A172 (cell line): Measurements from ENCODE around the gene TRIM44. TPM values are rescaled to one million over a fixed set of nuclear protein-coding genes. Genes with fewer than 3 reads are reported as not detected.
"Not testable (repeated sequence)": the region's sequence is repeated elsewhere in the genome, so short reads cannot be mapped to it uniquely, and the experiment has no call there.

Experiments
- DNase-seq: peaks from one replicate; pipeline ENCODE4 v3.0.0-alpha.2; 2015; ENCODE audit warnings: low spot score
- total RNA-seq: library from RNA; depleted of rRNA; stranded (reverse); fragments of >200 nt; shearing (Covaris generic); gene quantifications from 2 replicates; pipeline ENCODE4 v1.2.3, GENCODE V29; 2014

Gene TRIM44
- total RNA-seq, 1 experiment from 2014 or later = 38.0 TPM

- DNase-seq = peak; percentile 67
These were observed 30.3 kb upstream of the TRIM44 start for GRCh38 chr11:35632301-35632700.

GRCh38 chr11:35633827-35634423, 28.6 kb upstream of the TRIM44 start:
- no peak for DNase-seq

DNA sequence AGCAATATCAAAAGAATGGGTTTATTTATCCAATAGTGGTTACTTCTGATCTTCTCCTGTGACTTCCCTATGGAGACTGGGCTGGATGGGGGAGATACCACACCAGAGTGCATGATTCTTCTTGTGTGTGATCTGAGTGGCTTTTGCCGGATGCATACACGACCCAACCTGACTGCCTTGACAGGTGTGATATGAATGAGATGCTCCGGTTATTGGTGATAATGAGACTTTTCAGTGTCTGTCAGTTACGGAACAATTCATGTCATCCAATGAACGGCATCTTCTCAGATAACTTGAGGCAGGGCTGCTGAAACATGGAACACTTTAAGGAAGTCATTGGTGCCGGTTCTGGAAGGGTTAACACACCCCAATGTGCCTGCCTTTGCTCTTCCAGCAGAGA, 26.6 kb upstream of the TRIM44 start:
- DNase-seq = no peak

GRCh38 chr11:35639591-35640179, 22.9 kb upstream of the TRIM44 start:
- DNase-seq = no peak

GRCh38 chr11:35641171-35641897, 21.2 kb upstream of the TRIM44 start:
- no peak for DNase-seq

GRCh38 chr11:35641964-35642363, 20.6 kb upstream of the TRIM44 start:
- DNase-seq = no peak

DNA sequence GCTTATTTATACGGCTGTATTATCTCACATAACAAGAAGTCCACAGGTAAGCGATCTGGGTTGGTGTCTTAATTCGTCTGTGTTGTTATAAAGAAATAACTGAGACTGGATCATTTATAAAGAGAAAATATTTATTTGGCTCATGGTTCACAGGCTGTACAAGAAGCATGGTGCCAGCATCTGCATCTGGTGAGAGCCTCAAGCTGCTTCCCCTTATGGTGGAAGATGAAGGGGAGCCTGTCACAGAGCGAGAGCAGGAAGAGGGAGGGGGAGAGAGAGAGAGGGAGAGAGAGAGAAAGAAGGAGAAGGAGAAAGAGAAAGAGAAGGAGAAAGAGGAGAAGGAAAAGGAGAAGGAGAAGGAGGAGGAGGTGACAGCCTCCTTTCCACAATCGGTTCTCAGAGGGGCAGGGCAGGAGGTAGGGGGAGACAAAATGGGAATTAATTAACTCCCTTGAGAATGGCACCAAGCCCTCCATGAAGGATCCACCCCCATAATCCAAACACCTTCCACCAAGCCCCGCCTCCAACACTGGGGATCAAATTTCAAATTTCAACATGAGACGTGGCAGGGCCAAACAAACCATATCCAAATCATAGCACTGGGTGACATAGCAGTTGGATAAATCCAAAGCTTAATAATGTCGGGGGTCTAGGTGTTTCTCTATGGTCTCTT, 15.0 kb upstream of the TRIM44 start:
- DNase-seq = no peak

DNA sequence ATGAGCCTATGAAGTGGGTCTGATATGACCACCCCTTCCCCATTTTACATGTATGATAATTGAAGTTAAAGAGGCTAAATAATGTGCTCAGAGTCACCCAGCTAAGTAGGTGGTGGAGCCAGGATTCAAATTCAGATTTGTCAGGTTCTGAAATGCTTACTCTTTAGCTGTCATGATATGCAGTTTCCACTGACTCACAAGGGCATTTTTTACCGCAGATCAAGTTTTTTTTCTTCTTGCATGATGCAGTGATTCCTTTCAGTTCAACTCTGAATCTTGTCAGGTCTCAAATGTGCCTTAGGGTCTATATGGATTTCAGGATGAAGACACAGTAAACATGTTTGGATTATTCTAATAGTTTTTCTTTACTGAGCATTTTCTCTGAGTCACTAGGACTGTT, 12.6 kb upstream of the TRIM44 start:
- DNase-seq = peak; percentile 22

DNA sequence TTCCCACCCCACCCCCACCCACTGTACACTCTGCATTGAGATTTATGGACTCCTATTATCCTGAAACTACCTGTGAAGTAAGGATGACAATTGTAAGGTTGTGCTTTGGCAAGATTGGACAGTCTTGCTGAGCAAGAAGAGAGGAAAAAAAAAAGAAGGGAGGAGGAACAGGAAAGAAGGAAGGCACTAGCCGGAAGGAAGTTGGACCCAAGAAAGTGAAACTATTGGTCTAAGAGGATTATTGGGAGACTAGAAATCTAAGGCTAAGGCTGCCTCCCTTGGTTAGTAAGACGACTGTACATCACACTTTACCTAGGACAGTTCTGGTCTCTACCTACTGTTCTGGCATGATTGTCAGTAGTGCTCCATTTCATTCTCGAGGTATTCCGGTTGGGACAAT, 12.1 kb upstream of the TRIM44 start:
- no peak for DNase-seq

GRCh38 chr11:35651263-35651662, 11.3 kb upstream of the TRIM44 start:
- no peak for DNase-seq

- not testable (repeated sequence) for DNase-seq
These were observed 9.8 kb upstream of the TRIM44 start for GRCh38 chr11:35652786-35653185.

DNA sequence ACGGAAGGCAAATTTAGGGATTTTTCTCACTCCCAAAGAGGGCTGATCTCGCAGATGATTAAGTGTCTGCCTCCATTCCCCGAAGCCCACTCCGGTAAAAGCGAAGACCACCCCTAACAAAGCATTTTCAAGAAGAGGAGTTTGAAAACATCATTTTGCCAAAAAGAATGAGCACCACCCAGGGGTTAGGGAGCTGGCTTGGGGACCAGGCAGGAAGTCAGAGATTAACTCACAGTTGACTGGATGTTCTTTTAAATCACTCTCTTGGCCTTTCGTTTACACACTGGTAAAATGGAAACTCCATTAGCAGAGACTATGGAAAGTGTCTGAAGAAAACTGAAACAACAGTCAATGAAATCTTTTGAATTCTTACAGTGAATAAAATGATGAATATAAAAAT, 7.9 kb upstream of the TRIM44 start:
- no peak for DNase-seq

GRCh38 chr11:35655254-35655653, 7.3 kb upstream of the TRIM44 start:
- no peak for DNase-seq

DNA sequence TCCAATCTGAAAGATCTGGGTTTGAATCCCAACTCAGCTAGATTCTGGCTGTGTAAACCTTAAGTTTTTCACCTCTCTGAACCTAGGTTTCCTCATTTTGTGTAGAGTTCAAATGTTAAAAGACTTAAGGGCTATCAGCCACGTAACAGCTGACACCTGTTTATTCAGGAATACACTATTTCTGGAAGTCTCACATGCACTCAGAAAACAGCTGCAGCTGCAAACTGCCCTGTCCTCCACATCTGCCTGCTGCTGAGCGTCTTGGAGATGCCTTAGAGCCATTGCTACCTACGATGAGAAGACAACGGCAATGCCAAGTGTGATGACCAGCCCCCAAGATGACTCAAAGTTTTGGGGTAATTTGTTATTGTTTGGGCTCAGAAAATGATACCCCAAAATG, 6.7 kb upstream of the TRIM44 start:
- DNase-seq = no peak

DNA sequence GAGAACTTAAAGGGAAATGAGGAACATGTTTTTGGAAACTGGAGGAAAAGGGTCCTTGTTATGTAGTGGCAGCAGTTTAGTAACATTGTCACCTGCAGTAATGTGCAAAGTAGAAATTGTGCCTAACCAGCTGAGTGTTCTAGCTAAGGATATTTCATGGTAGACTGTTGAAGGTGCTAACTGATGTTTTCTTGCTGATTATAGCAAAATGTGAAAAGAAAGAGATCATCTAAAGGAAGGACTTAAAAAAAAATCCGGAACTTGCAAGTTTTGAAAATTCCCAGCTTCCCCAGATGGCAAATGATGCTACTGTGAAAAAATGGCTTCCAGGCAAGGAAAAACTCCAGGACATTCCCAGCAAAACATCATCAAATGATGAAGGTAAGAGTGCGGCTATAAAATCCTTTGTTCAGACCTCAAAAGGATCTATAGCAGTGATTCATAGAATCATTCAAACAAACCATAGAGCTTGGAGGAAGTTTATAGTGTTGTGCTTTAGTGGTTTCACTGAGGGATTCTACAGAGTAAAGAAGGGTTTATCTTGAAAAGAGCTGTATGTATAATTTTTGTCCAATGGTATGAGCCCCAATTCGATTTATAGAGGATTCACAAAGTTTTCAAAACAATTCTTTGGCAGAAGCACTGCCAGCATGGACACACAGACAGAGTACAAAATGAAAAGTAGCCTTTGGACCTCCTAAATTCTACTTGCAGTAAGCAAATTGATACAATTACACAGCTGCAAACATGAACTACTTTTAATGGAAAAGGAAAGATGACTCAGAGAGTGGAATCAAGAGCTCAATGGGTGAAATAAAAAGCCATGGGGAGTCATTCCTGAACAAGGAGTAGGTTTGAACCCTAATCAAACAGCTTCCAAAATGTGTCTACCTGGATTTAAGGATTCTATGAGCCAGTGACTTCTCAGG, 4.3 kb upstream of the TRIM44 start:
- DNase-seq = no peak

DNA sequence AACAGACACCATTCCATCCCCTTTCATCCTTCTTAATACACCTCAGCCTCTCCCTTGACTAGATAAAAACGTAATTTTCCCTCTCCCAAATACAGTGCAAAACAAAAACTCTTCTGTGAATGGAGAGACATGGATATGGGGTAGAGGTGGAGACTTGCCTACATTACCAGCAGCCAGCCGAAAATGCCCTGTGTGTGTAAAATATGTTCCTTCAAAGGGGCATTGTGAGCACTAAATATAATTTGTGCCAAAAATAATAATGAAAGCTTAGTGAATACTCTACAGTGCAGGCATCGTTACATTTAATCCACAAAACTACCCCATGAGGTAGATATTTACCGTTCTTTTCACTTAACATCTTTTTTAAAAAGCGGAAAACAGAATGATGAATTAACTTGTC, 1.0 kb upstream of the TRIM44 start:
- no peak for DNase-seq

DNA sequence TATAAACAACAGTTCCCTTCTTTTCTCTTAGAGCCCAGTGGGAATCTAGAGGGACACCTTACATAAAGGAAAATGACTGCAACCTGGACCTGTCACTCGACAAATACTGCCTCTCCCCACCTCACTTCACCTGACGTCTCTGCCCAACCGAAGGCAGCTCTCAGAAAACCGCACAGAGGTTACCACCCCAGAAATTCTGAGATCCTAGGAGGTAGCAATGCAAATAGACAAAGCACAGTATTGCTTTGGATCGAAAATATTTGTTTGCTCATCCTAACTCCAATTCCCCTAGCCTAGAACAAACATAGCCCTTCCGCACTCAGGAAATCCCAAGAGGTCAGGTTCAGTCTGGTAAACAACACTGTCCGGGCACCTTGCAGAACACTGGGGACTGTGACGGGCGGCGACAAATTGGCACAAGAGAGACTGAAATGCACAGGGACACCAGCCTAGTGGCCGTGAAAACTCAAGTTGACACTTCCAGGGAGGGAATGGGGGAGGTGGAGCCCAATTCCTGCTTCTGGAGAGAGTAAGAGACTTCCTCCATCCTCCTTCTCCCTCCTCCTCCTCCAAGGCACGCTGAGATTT, 420 bp upstream of the TRIM44 start:
- no peak for DNase-seq

- DNase-seq = no peak
These were observed 780 bp downstream of the TRIM44 start for GRCh38 chr11:35663408-35663702.

DNA sequence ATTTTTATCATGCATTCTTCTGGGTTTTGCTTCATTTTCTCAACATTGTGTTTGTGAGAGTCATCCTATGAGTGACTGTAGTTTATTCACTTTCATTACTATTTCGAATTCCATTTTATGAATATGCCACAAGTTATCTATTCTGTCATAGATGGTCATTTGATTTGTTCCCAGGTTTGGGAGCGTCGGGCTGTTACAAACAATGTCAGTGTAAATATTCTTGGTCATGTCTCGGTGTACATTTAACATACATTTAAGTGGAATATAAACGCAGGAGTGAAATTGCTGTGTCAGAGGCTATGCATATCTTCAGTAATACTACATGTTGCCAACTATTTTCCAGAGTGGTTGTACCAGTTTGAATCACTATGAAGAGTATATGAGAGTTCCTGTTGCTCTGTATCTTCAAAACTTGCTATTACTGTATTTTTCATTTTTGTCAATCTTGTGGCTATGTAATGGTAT, 2.4 kb downstream of the TRIM44 start:
- peak; percentile 21 for DNase-seq

GRCh38 chr11:35667257-35667656, 4.7 kb downstream of the TRIM44 start:
- DNase-seq = no peak

DNA sequence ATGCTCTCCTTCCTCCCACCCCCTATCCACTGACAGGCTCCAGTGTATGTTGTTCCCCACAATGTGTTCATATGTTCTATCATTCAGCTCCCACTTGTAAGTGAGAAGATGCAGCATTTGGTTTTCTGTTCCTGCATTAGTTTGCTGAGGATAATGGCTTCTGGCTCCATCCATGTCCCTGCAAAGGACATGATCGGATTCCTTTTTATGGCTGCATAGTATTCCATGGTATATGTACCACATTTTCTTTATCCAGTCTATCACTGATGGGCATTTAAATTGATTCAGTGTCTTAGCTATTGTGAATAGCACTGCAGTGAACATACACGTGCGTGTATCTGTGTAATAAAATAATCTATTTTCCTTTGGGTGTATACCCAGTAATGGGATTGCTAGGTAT, 5.8 kb downstream of the TRIM44 start:
- not testable (repeated sequence) for DNase-seq
